Esophagus muscularis mucosa (tissue), 4 donors: ENCODE data around the gene PTPRT.

Experiments
- EP300 ChIP-seq: sonication (generic); formaldehyde crosslinking; IDR thresholded peaks from one replicate; pipeline ENCODE4 v1.6.1; 2017; ENCODE audit warnings: antibody characterized with exemption
- POLR2A ChIP-seq: fragments of 450-650 bp; IDR thresholded peaks from one replicate; pipeline ENCODE4 v1.6.1; 2017; ENCODE audit warnings: antibody characterized with exemption, moderate library complexity, mild to moderate bottlenecking, low read depth
- POLR2AphosphoS5 ChIP-seq, 2 donors: sonication (generic); formaldehyde crosslinking; IDR thresholded peaks; one replicate each; pipeline ENCODE4 v1.6.1; 2017; ENCODE audit warnings: antibody characterized with exemption in 2 of 2
- TF ChIP-seq, protein P1 (sequence below), 3 experiments: fragments of 200-600 bp in 2 of 3; fragments of 450-650 bp in 1 of 3; sonication (generic) in 2 of 3; IDR thresholded peaks; one replicate each; pipeline ENCODE4 v1.5.1; 2017 to 2019; ENCODE audit warnings: antibody characterized with exemption in 3 of 3, mild to moderate bottlenecking in 2 of 3, moderate library complexity in 1 of 3

DNA sequence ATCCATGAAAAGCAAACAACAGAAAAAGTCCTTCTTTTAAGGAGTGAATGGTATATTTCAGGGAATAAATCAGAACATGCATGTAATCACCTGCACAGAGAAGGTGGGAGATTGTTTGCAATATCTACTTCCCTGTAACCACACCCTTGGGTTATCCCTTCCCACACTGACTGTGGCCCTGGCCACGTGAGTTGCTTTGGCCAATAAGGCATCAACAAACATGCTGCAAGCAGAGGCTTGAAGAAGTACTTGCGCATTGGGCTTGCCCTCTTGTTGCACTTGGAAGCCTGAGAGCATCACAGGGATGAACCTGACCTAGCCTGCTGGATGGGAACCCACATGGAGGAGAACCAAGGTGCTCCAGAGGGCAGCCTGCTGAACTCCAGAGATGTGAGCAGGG, 208.5 kb downstream of the PTPRT start:
- TF ChIP-seq, protein P1, sequence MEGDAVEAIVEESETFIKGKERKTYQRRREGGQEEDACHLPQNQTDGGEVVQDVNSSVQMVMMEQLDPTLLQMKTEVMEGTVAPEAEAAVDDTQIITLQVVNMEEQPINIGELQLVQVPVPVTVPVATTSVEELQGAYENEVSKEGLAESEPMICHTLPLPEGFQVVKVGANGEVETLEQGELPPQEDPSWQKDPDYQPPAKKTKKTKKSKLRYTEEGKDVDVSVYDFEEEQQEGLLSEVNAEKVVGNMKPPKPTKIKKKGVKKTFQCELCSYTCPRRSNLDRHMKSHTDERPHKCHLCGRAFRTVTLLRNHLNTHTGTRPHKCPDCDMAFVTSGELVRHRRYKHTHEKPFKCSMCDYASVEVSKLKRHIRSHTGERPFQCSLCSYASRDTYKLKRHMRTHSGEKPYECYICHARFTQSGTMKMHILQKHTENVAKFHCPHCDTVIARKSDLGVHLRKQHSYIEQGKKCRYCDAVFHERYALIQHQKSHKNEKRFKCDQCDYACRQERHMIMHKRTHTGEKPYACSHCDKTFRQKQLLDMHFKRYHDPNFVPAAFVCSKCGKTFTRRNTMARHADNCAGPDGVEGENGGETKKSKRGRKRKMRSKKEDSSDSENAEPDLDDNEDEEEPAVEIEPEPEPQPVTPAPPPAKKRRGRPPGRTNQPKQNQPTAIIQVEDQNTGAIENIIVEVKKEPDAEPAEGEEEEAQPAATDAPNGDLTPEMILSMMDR (IDR thresholded peaks at IDR 0.05), result no peak
- no peak for TF ChIP-seq POLR2AphosphoS5 (IDR thresholded peaks at IDR 0.05)
- no peak for TF ChIP-seq POLR2A
- no peak for TF ChIP-seq EP300
